Hepatocyte (in vitro differentiated cells): ENCODE results near the gene MYL5. TPM values are rescaled to one million over a fixed set of nuclear protein-coding genes. Genes with fewer than 3 reads are reported as not detected.

Experiments
- DNase-seq: peaks from one replicate; pipeline ENCODE4 v3.0.0-alpha.2; 2016; ENCODE audit warnings: low spot score
- H2AFZ ChIP-seq: fragments of 200-600 bp; sonication (generic); 2 replicates; pipeline ENCODE4 v1.6.0; 2016; ENCODE audit warnings: antibody characterized with exemption, mild to moderate bottlenecking
- H3K27ac ChIP-seq: fragments of 200-600 bp; sonication (generic); 2 replicates; pipeline ENCODE4 v1.5.1; 2016; ENCODE audit warnings: mild to moderate bottlenecking
- H3K27me3 ChIP-seq: fragments of 200-600 bp; sonication (generic); 2 replicates; pipeline ENCODE4 v1.6.1; 2016
- H3K36me3 ChIP-seq: fragments of 200-600 bp; sonication (generic); replicated peaks from 2 replicates; pipeline ENCODE4 v1.5.1; 2016; ENCODE audit warnings: low read depth; ENCODE audit not compliant: insufficient read depth
- H3K4me1 ChIP-seq: fragments of 200-600 bp; sonication (generic); 2 replicates; pipeline ENCODE4 v1.5.1; 2016; ENCODE audit warnings: mild to moderate bottlenecking, moderate library complexity; ENCODE audit not compliant: insufficient read depth
- H3K4me2 ChIP-seq: fragments of 200-600 bp; sonication (generic); 2 replicates; pipeline ENCODE4 v1.6.0; 2016
- H3K4me3 ChIP-seq: fragments of 200-600 bp; sonication (generic); 2 replicates; pipeline ENCODE4 v1.5.1; 2016; ENCODE audit warnings: mild to moderate bottlenecking
- H3K79me2 ChIP-seq: fragments of 200-600 bp; sonication (generic); 2 replicates; pipeline ENCODE4 v1.6.0; 2017; ENCODE audit warnings: mild to moderate bottlenecking
- H3K9me2 ChIP-seq: fragments of 200-600 bp; sonication (generic); replicated peaks from 2 replicates; pipeline ENCODE4 v1.6.0; 2017; ENCODE audit warnings: mild to moderate bottlenecking; ENCODE audit not compliant: insufficient read depth
- H3K9me3 ChIP-seq: fragments of 200-600 bp; sonication (generic); 2 replicates; pipeline ENCODE4 v1.5.1; 2016; ENCODE audit warnings: low read depth, mild to moderate bottlenecking
- H4K20me1 ChIP-seq: fragments of 200-600 bp; sonication (generic); 2 replicates; pipeline ENCODE4 v1.6.0; 2016; ENCODE audit warnings: mild to moderate bottlenecking; ENCODE audit not compliant: insufficient read depth, poor library complexity, severe bottlenecking
- EZH2 ChIP-seq: fragments of 200-600 bp; sonication (generic); IDR thresholded peaks from 2 replicates; pipeline ENCODE4 v1.6.1; 2016; ENCODE audit warnings: antibody characterized with exemption, mild to moderate bottlenecking, borderline replicate concordance
- EZH2phosphoT487 ChIP-seq: fragments of 200-600 bp; sonication (generic); IDR thresholded peaks from one replicate; pipeline ENCODE4 v1.6.1; 2018; ENCODE audit warnings: antibody characterized with exemption, mild to moderate bottlenecking, low read depth, moderate library complexity; ENCODE audit not compliant: unreplicated experiment, severe bottlenecking
- WGBS: methylation state at CpG from one replicate; pipeline ENCODE4 v1.1.6; 2016; ENCODE audit warnings: low lambda C conversion rate; ENCODE audit errors: missing lambda C conversion rate; 5-methylcytosine and 5-hydroxymethylcytosine counted together
- polyA plus RNA-seq: library from polyadenylated mRNA; unstranded; fragments of >200 nt; fragmentation: Nextera tagmentation; extraction: Ambion mirVana; gene quantifications from 2 replicates; pipeline ENCODE4 v1.2.1, GENCODE V29; 2016
- total RNA-seq: library from RNA; depleted of rRNA; stranded (reverse); fragments of >200 nt; gene quantifications from 2 replicates; pipeline ENCODE4 v1.2.3, GENCODE V29; 2014
- TF ChIP-seq, protein P1 (sequence below): fragments of 200-600 bp; sonication (generic); IDR thresholded peaks from 2 replicates; pipeline ENCODE4 v1.5.1; 2016; ENCODE audit warnings: antibody characterized with exemption, mild to moderate bottlenecking; ENCODE audit not compliant: poor library complexity

MYL5 gene
- total and polyA plus RNA-seq, 2 experiments from 2014 or later: 12.6 to 25.1 TPM

DNA sequence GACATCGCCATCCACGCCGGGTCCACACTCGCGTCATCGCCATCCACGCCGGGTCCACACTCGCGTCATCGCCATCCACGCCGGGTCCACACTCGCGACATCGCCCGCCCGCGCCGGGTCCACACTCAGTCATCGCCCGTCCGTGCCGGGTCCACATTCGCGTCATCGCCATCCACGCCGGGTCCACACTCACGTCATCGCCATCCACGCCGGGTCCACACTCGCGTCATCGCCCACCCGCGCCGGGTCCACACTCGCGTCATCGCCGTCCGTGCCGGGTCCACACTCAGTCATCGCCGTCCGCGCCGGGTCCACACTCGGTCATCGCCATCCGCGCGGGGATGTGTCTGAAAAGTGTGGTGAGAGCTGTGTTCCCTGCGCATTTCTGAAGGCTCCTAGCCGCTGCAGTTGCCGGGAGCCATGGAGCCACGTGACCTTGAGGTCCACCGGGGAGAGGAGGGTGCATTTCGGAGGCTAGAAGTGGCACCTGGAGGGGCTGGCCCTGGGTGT lies 48.6 kb downstream of the MYL5 start:
- peaks cover 3% of the 10 kb centered on the region for H3K4me1 ChIP-seq
- over 99% methylated on average over 22 of the region's 61 CpGs for WGBS

DNA sequence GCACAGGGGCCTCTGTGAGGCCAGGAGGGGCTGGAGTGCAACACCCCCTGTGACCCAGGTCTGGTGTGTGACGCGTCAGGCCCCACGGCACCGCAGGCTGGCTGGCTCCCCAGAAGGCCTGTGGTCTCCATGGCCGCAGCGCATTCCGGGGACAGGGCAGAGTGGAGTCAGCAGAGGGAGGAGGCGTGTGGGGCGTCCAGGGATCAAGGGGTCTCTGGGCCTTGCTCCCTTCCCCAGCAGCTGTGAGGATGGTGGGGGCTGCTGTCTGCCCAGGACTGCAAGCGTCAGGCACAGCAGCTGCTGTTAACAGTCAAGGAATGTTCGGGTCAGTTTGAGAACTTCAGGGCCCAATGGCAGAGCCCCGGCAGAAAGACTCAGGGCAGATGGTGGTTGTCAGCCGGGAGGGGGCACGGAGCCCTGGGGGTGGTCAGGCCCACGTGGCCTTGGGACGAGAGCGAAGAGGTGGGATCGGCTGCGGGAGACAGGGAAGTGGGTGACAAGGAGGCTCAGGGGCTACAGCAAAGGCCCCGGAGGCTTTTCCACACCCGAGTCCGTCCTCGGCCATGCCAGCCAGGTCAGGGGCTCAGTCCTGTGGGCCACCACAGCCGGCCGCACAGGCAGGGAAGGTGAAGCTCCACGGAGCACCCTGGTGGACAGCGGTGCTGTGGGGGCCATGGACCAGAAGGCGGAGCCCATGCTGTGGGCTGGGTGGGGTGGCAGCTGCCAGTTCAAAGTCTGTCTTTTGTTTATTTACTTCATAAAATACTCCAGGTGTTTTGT lies 49.6 kb downstream of the MYL5 start:
- H3K36me3 ChIP-seq: no peaks in the 10 kb centered on the region
- 94% methylated on average over 22 of the region's 28 CpGs for WGBS
- TF ChIP-seq EZH2phosphoT487 (no peak), EZH2 (no peak)
- TF ChIP-seq, protein P1, sequence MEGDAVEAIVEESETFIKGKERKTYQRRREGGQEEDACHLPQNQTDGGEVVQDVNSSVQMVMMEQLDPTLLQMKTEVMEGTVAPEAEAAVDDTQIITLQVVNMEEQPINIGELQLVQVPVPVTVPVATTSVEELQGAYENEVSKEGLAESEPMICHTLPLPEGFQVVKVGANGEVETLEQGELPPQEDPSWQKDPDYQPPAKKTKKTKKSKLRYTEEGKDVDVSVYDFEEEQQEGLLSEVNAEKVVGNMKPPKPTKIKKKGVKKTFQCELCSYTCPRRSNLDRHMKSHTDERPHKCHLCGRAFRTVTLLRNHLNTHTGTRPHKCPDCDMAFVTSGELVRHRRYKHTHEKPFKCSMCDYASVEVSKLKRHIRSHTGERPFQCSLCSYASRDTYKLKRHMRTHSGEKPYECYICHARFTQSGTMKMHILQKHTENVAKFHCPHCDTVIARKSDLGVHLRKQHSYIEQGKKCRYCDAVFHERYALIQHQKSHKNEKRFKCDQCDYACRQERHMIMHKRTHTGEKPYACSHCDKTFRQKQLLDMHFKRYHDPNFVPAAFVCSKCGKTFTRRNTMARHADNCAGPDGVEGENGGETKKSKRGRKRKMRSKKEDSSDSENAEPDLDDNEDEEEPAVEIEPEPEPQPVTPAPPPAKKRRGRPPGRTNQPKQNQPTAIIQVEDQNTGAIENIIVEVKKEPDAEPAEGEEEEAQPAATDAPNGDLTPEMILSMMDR: no peak
- no peaks in the 10 kb centered on the region for H3K9me2 ChIP-seq
- peaks cover 93% of the 10 kb centered on the region for H3K79me2 ChIP-seq
- no peaks in the 10 kb centered on the region for H3K9me3 ChIP-seq
- H4K20me1 ChIP-seq: peaks cover 77% of the 10 kb centered on the region
- H3K27ac ChIP-seq: no peak overlapping the region
- DNase-seq: no peak
- peak overlapping the region; percentile 25 for H3K4me2 ChIP-seq
- no peak overlapping the region for H3K4me3 ChIP-seq
- H2AFZ ChIP-seq: no peak overlapping the region
- peaks cover 3% of the 10 kb centered on the region for H3K4me1 ChIP-seq
- no peaks in the 10 kb centered on the region for H3K27me3 ChIP-seq

More for the DNA sequence above, 48.6 kb downstream of the MYL5 start:
- Histone ChIP-seq H3K4me3 (no peak overlapping the region), H2AFZ (no peak overlapping the region), H3K79me2 (peaks cover 93% of the 10 kb centered on the region), H3K4me2 (no peak overlapping the region), H3K9me3 (no peaks in the 10 kb centered on the region), H3K27ac (no peak overlapping the region), H3K27me3 (no peaks in the 10 kb centered on the region), H3K36me3 (no peaks in the 10 kb centered on the region), H3K9me2 (no peaks in the 10 kb centered on the region), H4K20me1 (peaks cover 79% of the 10 kb centered on the region)
- DNase-seq: no peak
- TF ChIP-seq, protein P1: no peak
- no peak for TF ChIP-seq EZH2phosphoT487
- TF ChIP-seq EZH2: no peak

DNA sequence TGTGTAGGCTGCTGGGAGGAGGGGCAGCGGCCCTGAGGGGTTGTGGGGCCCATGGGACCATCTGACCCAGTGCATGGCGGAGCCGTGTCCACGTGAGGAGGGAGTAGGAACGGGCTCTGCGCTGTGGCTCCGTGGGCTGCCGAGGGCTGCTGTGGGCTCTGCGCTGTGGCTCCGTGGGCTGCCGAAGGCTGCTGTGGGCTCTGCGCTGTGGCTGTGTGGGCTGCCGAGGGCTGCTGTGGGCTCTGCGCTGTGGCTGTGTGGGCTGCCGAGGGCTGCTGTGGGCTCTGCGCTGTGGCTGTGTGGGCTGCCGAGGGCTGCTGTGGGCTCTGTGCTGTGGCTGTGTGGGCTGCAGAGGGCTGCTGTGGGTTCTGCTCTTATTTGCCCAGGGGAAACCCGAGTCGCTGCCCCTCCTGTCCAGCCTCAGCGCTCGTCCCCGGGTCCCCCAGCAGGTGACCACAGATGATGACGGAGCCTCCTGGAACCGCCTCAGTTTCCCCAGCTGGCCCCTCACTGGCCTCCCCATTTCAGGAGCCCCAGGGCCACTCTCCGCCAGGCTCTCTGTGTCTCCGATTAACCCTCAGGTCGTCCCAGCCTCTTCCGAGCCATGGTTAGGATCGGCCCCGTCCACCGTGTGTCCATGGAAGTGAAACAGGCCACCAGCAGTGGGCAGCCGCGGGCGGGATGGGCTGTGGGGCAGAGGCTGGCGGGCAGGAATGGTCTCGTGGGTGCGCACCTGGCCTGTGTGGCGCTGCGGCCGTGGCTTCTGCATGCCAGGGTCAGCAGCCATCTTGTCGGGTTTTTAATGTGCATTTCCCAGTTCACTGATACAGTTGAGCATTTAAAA lies 51.3 kb downstream of the MYL5 start:
- TF ChIP-seq EZH2phosphoT487: no peak
- TF ChIP-seq, protein P1: no peak
- TF ChIP-seq EZH2: no peak
- Histone ChIP-seq H2AFZ (no peak overlapping the region), H3K9me3 (no peaks in the 10 kb centered on the region), H4K20me1 (peaks cover 70% of the 10 kb centered on the region), H3K27me3 (no peaks in the 10 kb centered on the region), H3K36me3 (no peaks in the 10 kb centered on the region), H3K9me2 (no peaks in the 10 kb centered on the region), H3K27ac (no peak overlapping the region), H3K79me2 (peaks cover 94% of the 10 kb centered on the region), H3K4me1 (peaks cover 3% of the 10 kb centered on the region), H3K4me2 (no peak overlapping the region), H3K4me3 (no peak overlapping the region)
- DNase-seq: no peak
- 95% methylated on average over 34 of the region's 41 CpGs for WGBS
